GM21528 (cell line): ENCODE data around the gene NEIL1.

ENCODE experiments used
- ATAC-seq: cut with Tn5 transposase; IDR thresholded peaks from one replicate; pipeline ENCODE4 v1.9.1; 2021; ENCODE audit warnings: mild to moderate bottlenecking, moderate library complexity; ENCODE audit not compliant: unreplicated experiment, low FRiP score

Gene NEIL1

GRCh38 chr15:75355369-75355768 lies 8.5 kb downstream of the NEIL1 start:
- ATAC-seq, result no peak

- no peak for ATAC-seq
Measured at GRCh38 chr15:75356006-75356405, 9.2 kb downstream of the NEIL1 start.

GRCh38 chr15:75356517-75356916 lies 9.7 kb downstream of the NEIL1 start:
- no peak for ATAC-seq

GRCh38 chr15:75357976-75358673 lies 11.3 kb downstream of the NEIL1 start:
- no peak for ATAC-seq

- no peak for ATAC-seq
Measured at GRCh38 chr15:75358771-75359536, 12.1 kb downstream of the NEIL1 start.

GRCh38 chr15:75359537-75360250 lies 12.9 kb downstream of the NEIL1 start:
- ATAC-seq, result no peak

GRCh38 chr15:75360391-75360790 lies 13.6 kb downstream of the NEIL1 start:
- no peak for ATAC-seq

- no peak for ATAC-seq
Measured at GRCh38 chr15:75360856-75361255, 14.0 kb downstream of the NEIL1 start.

GRCh38 chr15:75361361-75361988 lies 14.6 kb downstream of the NEIL1 start:
- no peak for ATAC-seq

- ATAC-seq, result no peak
Measured at GRCh38 chr15:75361989-75362641, 15.3 kb downstream of the NEIL1 start.

GRCh38 chr15:75362642-75363249 lies 15.9 kb downstream of the NEIL1 start:
- ATAC-seq, result no peak

- no peak for ATAC-seq
Measured at GRCh38 chr15:75363786-75364185, 16.9 kb downstream of the NEIL1 start.

GRCh38 chr15:75364881-75365280 lies 18.0 kb downstream of the NEIL1 start:
- no peak for ATAC-seq

GRCh38 chr15:75366163-75366562 lies 19.3 kb downstream of the NEIL1 start:
- no peak for ATAC-seq

GRCh38 chr15:75367006-75367405 lies 20.2 kb downstream of the NEIL1 start:
- ATAC-seq, result no peak

GRCh38 chr15:75367406-75367912 lies 20.6 kb downstream of the NEIL1 start:
- no peak for ATAC-seq

- peak; percentile 90 for ATAC-seq
Measured at GRCh38 chr15:75367913-75368688, 21.3 kb downstream of the NEIL1 start, which contains the start of gene MAN2C1. TSS of gene MAN2C1 (minus strand) at chr15:75368607. CDS start at chr15:75368583, 24 bp downstream.

GRCh38 chr15:75368689-75369239 lies 21.9 kb downstream of the NEIL1 start:
- peak; percentile 6 for ATAC-seq
